ENCODE data around the gene ACVR2A.

The ACVR2A gene

DNA sequence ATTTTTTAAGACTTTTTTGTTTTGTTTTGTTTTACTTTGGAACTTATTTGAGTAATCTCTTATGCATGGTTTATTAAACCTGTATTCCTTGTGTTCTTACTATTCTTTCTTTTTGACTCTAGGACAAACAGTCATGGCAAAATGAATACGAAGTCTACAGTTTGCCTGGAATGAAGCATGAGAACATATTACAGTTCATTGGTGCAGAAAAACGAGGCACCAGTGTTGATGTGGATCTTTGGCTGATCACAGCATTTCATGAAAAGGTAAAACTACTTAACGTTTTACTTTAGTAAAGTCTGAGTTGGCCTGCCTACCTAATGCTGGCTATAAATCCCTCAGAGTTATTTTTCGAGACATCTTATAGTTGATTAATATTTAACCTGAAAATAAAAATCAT, 72.3 kb downstream of the ACVR2A start:
- TF ChIP-seq, protein P1, sequence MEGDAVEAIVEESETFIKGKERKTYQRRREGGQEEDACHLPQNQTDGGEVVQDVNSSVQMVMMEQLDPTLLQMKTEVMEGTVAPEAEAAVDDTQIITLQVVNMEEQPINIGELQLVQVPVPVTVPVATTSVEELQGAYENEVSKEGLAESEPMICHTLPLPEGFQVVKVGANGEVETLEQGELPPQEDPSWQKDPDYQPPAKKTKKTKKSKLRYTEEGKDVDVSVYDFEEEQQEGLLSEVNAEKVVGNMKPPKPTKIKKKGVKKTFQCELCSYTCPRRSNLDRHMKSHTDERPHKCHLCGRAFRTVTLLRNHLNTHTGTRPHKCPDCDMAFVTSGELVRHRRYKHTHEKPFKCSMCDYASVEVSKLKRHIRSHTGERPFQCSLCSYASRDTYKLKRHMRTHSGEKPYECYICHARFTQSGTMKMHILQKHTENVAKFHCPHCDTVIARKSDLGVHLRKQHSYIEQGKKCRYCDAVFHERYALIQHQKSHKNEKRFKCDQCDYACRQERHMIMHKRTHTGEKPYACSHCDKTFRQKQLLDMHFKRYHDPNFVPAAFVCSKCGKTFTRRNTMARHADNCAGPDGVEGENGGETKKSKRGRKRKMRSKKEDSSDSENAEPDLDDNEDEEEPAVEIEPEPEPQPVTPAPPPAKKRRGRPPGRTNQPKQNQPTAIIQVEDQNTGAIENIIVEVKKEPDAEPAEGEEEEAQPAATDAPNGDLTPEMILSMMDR (IDR thresholded peaks at IDR 0.05; ENCODE audit: insufficient read depth, missing control alignments) = no peak
- DNase-seq (ENCODE audit: insufficient read length, low spot score) = no peak
- peak; percentile 6 for FAIRE-seq

DNA sequence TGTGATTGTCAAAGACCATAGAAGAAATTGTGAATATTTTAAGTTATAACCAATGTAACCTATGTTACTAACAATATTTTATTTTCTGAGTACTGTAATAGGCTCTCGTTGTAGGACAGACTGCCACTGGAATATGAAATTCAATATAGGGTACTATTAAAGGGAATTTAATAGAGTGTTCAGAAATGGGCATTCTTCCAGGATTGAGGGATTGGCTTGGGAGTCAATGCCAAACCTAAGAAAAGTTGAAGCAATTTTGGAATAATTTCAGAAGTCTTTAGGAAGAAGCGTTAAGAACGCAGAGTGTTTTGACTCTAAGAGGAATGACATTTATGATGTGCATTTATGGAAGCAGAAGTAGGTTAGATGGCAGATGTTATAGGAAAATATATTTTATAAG, 79.0 kb downstream of the ACVR2A start:
- no peak for DNase-seq (ENCODE audit: insufficient read length, low spot score)
- TF ChIP-seq, protein P1 (IDR thresholded peaks at IDR 0.05; ENCODE audit: insufficient read depth, missing control alignments) = no peak
- no peak for FAIRE-seq

DNA sequence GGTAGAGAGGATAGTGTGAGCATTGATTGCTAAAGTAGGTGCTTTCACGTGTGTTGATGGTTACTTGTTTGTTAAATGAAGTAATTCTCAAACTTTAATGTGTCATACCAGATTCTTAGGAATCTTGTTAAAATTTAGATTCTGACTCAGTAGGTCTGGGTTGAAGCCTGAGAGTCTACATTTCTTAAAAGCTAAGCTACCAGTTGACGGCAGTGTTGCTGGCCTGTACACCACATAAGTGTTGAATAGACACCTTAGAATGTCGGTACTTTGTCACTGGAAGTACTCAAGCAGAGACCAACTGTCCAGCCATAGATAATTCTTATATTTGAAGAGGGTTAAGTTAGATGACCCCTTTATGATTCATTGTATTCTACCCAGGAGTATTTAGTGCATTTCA, 79.8 kb downstream of the ACVR2A start:
- TF ChIP-seq, protein P1 (IDR thresholded peaks at IDR 0.05; ENCODE audit: insufficient read depth, missing control alignments) = no peak
- DNase-seq (ENCODE audit: insufficient read length, low spot score) (no peak), FAIRE-seq (no peak)

DNA sequence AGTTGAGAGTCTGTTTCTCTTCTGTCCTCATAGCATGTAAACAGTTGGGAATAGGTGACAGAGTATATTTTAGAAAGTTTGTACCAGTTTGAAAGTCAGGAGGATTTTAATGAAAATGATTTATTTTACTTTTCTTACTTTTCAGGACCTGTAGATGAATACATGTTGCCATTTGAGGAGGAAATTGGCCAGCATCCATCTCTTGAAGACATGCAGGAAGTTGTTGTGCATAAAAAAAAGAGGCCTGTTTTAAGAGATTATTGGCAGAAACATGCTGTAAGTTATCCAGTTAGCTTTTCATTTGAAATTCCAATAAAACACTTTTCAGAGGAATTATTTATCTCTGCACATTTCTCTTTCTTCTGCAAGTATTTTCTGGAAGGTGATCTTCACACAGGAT, 81.1 kb downstream of the ACVR2A start:
- FAIRE-seq (no peak), DNase-seq (ENCODE audit: insufficient read length, low spot score) (no peak)
- TF ChIP-seq, protein P1 (IDR thresholded peaks at IDR 0.05; ENCODE audit: insufficient read depth, missing control alignments) = no peak

DNA sequence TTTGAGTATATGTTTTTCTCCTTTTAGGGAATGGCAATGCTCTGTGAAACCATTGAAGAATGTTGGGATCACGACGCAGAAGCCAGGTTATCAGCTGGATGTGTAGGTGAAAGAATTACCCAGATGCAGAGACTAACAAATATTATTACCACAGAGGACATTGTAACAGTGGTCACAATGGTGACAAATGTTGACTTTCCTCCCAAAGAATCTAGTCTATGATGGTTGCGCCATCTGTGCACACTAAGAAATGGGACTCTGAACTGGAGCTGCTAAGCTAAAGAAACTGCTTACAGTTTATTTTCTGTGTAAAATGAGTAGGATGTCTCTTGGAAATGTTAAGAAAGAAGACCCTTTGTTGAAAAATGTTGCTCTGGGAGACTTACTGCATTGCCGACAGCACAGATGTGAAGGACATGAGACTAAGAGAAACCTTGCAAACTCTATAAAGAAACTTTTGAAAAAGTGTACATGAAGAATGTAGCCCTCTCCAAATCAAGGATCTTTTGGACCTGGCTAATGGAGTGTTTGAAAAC, 82.3 kb downstream of the ACVR2A start:
- FAIRE-seq = no peak
- no peak for DNase-seq (ENCODE audit: insufficient read length, low spot score)

DNA sequence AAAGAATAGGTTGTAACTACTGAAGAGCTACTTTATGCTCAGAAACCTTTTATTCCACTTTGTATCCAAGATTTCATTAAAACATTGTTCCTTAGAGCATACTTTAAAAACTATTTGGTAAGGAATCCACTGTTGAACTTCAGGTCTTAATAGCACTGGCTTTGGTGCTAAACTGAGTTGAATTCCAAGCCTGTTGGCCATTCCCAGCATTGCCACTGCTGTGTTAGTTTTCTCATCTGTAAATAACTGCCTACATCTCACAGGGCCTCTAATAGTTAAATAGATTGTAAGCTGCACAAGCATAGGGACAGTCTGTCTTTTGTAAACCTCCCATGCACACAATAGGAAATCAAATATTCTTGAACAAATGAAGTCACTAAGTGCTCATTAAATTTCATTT, 89.1 kb downstream of the ACVR2A start:
- DNase-seq (ENCODE audit: insufficient read length, low spot score) (no peak), FAIRE-seq (peak; percentile 16)
- TF ChIP-seq, protein P1 (IDR thresholded peaks at IDR 0.05; ENCODE audit: insufficient read depth, missing control alignments) = no peak

More for the DNA sequence above, 82.3 kb downstream of the ACVR2A start:
- TF ChIP-seq, protein P1 (IDR thresholded peaks at IDR 0.05; ENCODE audit: insufficient read depth, missing control alignments) = no peak

DNA sequence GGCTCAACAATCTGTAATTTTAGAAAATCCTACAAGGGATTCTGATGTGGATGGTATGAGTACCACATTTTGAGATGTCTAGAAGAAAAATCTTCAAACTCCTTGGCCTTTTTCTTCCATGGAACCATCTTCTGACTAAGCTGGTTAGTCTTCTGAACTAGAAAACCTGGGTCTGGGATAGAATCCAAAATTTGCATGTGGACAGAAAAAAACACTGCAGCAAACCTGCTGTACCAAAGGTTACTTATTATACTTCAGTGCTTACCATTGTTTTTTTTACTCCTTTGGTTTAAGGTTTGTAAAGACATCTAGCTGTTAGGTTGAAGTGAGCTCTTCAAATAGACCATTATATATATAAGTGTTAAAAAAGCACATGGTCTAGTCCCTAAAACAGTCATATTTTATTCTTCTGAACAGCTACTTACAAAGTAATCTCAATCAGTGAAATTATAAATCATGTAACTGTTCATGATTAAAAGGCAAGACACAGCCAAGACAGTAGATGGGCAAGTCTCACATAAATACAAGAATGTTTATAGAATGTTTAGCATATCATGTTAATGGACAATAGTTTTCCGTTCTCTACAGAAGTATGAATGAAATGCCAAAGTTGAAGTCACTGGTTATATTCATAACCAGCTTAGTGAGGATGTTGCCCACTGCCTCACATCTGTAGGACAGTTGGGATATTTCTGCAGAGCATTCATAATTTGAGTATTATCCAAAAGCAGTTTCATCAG, 90.2 kb downstream of the ACVR2A start:
- FAIRE-seq = peak; percentile 32
- TF ChIP-seq, protein P1 (IDR thresholded peaks at IDR 0.05; ENCODE audit: insufficient read depth, missing control alignments) = no peak
- no peak for DNase-seq (ENCODE audit: insufficient read length, low spot score)

Data from D721Med (cell line).